ENCODE data around the gene XPO4.

DNA sequence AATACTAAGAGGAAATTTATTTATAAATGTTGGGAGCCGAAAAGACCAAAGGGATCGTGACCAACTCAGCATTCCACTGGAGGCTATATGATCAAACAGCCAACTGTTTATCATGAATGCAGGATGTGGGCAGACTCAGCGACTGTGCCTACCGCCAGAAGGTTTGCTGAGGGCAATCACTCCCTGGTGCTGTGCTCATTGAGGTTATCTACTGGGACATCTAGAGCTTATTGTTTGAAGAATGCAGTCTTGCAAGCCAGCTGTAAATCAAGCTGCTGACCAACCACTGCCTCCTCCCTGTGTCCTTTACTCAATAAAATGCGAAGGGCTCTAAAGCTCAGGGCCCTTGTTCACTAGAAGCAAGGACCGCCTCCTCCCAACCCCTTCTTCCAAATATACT is 8.5 kb upstream of the XPO4 start:
- no peak for TF ChIP-seq CTCF (IDR thresholded peaks at IDR 0.05)
- TF ChIP-seq POLR2A (IDR thresholded peaks at IDR 0.05) = no peak
